ENCODE data around the gene CLEC4E.
"Not testable (repeated sequence)": the region's sequence is repeated elsewhere in the genome, so short reads cannot be mapped to it uniquely, and the experiment has no call there.

Gene CLEC4E

DNA sequence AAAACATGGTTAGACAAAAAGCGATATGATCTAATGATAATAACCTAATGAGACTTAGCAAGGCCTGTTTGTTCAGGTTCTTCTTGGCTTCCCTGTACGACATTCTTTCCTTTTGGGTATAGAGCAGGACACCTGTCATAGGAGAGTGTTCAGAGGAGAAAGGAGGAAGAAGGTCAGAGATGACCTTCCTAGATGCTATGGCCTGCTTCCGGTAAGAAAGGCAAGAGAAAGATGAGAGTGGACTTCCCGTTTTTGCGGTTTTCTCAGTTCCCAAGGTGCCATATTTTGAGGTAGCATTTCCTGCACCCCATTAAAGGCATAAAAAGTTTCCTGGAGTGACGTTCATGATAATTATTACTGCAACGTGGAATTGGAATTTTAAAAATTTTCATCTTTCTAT is 8.7 kb downstream of the CLEC4E start:
- no peak for DNase-seq

DNA sequence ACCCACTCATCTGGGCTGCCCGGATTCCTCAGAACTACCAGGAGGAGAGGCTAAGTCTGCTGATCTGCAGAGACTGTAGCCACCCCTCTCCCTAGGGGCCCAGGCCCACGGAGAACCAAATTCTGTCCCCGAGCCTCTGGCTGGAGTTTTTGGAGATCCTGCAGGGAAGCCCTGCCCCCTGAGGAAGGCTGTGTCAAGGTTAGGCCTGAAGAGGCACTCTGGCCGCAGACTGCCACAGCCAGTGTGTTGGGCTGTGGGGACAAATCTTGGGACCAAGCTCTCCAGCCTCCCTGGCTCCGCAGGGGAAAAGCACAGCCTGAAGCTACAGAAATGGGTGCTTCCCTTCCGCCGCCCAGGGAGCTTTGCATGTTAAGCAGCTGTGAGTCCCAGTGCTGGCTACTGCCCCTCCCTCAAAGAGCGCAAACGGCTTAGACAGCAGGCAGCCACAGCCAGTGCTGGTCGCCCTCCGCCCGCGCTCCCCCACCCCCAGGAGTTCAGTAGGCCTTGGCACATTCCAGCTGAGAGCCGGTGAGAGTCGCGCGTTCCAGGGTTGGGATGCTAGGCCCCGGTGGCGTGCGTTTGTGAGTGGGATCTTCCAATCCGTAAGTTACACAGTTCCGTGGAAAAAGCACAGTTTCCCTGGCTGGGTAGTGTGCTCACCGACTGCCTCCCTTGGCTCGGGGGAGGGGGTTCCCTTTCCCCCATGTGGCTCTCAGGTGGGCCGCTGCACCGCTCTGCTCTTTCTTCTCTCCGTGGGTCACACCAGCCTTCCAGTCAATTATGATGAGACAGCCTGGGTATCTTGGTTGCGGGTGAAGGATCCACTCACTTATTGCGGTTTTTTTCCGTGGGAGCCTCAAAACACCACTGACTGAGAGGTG is 13.2 kb downstream of the CLEC4E start:
- DNase-seq, result no peak

DNA sequence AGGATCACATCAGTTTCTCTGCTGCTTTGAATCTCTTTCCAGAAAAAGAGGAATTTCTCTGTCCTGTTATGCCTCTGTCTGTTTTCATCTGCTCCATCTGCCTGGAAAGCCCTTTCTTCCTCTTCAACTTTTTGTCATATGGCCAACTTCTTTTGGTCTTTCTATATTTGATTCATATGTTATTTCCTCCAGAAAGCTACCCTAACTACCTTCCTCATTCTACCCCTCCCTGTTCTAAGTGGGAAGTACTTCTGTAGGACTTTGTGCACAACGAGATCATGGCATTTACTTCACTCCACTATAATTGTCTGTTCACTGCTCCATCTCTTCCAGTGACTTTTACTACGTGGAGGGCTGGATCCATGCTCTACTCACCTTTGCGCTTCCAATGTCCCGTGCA is 21.5 kb downstream of the CLEC4E start:
- no peak for DNase-seq

DNA sequence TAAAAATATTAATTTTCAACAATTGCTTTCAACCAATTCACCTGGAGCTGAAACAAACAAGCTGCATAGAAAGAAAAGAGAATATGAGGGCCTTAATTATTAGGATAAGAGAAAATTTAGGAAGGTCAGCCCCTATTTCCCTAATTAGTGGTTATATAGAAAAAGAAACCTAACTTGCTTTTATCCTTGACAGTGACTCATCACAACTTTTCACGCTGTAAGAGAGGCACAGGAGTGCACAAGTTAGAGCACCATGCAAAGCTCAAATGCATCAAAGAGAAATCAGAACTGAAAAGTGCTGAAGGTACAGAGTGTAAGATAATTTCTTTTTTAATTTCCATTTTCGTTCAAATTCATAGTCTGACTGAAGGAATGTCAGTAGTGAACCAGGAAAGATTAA is 22.7 kb downstream of the CLEC4E start:
- DNase-seq, result no peak

- DNase-seq, result no peak
Observed at GRCh38 chr12:8513256-8513655, 27.4 kb downstream of the CLEC4E start, which contains the start of gene CLEC4D. TSS of gene CLEC4D (plus strand) at chr12:8513503. CDS start at chr12:8513733, 230 bp downstream.

- no peak for DNase-seq
Observed at GRCh38 chr12:8508910-8509841, 31.5 kb downstream of the CLEC4E start.

DNA sequence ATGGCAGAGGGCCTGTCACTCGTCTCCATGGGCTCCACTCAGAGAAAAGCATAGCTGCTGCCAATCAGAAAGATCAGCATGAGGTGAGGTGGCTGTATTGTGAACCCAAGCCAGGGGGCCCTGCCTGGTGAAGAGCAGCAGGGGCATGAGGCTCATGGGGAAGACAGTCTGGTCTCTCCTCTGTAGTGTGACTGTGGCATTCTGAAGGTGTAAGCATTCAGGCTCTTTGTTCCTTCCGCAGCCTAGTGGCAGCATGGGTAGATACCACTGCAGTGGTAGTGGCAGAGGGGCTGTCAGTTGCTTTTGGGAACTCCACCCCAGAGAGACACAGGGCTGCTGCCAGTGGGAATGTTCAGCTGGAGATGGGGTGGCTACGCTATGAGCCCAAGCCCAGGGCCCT is 32.5 kb downstream of the CLEC4E start:
- no peak for DNase-seq

GRCh38 chr12:8507596-8507995 is 33.1 kb downstream of the CLEC4E start:
- DNase-seq, result no peak

GRCh38 chr12:8504351-8504750 is 36.4 kb downstream of the CLEC4E start:
- DNase-seq, result no peak

- DNase-seq, result no peak
Observed at GRCh38 chr12:8501720-8502119, 39.0 kb downstream of the CLEC4E start.

DNA sequence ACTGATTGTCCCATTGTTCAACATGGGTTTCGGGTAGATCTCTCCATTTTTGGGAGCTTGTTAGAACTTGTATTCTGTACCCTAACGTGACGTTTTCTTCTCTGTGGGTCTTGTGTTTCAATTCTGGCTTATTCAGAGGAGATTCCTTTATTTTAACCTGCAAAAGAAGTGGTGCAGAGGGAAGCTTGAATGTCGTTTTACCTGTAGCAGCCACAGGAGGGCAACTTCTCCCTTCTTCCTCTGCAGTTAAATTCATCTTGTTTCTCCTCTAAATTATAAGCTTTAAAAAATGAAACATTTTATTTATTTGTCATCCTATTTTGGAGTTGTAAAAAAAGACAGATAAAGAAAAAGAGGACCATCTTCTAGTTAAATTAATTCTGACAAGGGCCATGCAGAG is 41.1 kb downstream of the CLEC4E start:
- DNase-seq, result no peak

GRCh38 chr12:8496074-8496473 is 44.6 kb downstream of the CLEC4E start:
- DNase-seq, result not testable (repeated sequence)

DNA sequence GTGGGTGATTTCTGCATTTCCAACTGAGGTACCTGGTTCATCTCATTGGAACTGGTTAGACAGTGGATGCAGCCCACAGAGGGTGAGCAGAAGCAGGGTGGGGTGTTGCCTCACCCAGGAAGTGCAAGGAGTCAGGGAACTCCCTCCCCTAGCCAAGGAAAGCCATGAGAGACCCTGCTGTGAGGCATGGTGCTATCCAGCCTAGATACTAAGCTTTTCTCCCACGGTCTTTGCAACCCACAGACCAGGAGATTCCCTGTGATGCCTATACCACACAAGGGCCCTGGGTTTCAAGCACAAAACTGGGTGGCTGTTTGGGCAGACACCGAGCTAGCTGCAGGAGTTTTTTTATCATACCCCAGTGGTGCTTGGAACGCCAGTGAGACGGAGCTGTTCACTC is 45.0 kb downstream of the CLEC4E start:
- not testable (repeated sequence) for DNase-seq

DNA sequence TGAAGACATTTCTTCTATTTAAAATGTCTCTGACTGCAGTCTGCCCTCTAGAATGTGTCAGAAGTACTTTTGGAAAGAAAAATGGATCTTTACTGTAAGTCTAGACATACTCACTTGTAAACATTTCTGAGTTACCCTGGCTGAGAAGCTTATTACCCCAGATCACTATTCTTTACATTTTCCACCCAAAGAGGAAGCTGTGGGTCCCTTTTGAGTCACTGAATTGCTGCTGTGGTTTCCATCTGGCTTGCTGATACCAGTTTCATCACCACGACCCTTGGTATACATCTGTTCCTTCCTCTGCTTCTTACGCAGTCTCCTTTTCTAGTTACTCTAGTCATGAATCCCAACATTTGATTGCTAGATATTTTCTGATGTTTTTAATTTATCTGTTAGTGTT is 47.6 kb downstream of the CLEC4E start:
- no peak for DNase-seq

DNA sequence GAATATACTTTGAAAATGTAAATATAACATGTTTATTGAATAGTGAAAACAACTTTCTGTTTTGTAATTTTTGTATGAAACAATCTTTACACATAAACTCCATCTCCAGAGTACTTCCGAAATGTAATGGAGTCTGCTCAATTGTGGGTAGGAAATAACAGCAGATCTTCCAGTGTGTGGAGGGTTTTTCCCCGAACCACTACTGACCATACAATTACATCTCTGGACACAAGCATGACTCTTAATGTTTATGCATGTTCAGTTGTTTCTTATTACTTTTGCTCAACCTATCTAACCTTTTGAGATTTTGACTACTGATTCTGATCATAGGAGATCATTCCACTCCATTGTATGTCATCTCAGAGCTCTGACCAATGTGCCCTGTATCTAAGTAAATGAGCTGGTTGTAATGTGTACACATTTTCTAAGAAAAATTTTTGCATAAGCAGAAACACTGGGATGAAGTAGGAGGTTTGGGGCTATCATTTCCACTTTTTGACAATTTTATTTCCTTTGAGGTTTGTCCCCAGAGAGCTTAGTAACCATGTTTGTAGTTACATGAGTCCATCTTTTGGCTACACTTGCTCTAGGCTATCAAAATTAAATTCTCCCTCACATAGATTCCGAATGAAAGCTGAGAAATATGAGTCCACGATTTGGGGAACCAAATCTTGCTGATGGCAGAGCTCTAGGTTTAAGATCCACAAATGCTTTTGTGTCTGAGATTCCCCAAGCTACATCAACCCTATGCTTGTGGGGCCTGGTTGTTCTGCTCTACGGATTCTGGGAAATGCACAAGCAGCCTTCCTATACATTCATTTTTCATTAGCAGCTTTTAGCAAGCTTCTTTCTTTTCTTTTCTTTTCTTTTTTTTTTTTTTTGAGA is 48.8 kb downstream of the CLEC4E start:
- no peak for DNase-seq
